Measurements from ENCODE around the gene HSPA1A.

DNA sequence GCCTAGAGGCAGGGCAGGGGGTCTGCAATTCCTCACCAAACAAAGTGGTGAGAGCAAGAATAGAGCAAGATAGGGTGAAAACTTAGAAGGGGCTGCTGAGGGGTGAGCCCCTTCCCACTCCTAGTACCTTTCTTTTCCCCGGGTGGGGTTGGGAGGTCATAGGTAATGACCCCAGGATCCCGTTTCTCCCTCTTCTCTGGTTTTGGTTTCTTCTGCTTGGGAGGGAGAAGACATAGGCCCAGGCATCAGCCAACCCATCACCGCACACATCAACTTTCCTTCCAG is 23.3 kb upstream of the HSPA1A start:
- TF ChIP-seq, protein P1, sequence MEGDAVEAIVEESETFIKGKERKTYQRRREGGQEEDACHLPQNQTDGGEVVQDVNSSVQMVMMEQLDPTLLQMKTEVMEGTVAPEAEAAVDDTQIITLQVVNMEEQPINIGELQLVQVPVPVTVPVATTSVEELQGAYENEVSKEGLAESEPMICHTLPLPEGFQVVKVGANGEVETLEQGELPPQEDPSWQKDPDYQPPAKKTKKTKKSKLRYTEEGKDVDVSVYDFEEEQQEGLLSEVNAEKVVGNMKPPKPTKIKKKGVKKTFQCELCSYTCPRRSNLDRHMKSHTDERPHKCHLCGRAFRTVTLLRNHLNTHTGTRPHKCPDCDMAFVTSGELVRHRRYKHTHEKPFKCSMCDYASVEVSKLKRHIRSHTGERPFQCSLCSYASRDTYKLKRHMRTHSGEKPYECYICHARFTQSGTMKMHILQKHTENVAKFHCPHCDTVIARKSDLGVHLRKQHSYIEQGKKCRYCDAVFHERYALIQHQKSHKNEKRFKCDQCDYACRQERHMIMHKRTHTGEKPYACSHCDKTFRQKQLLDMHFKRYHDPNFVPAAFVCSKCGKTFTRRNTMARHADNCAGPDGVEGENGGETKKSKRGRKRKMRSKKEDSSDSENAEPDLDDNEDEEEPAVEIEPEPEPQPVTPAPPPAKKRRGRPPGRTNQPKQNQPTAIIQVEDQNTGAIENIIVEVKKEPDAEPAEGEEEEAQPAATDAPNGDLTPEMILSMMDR (IDR thresholded peaks at IDR 0.05), result no peak
- TF ChIP-seq POLR2A (IDR thresholded peaks at IDR 0.05) (no peak), EP300 (IDR thresholded peaks at IDR 0.05) (no peak)

Data from ovary (tissue), 3 donors.